Nephron progenitor cell (in vitro differentiated cells): ENCODE results near the gene YJU2.

Experiments
- DNase-seq: peaks from one replicate; pipeline ENCODE4 v3.0.0; 2021
- H3K27ac Mint-ChIP-seq: 2 replicates; pipeline ENCODE4 v1.8.0; 2021; ENCODE audit warnings: mild to moderate bottlenecking, moderate library complexity, mixed read lengths
- H3K27me3 Mint-ChIP-seq: 2 replicates; pipeline ENCODE4 v1.8.0; 2021; ENCODE audit warnings: mild to moderate bottlenecking, low read depth, mixed read lengths; ENCODE audit not compliant: poor library complexity
- H3K36me3 Mint-ChIP-seq: 2 replicates; pipeline ENCODE4 v1.8.0; 2021; ENCODE audit warnings: low read depth, mixed read lengths
- H3K4me1 Mint-ChIP-seq: 2 replicates; pipeline ENCODE4 v1.8.0; 2021; ENCODE audit warnings: mixed read lengths
- H3K4me3 Mint-ChIP-seq: 2 replicates; pipeline ENCODE4 v1.8.0; 2021; ENCODE audit warnings: mild to moderate bottlenecking, moderate library complexity, mixed read lengths
- H3K9me3 Mint-ChIP-seq: 2 replicates; pipeline ENCODE4 v1.8.0; 2021; ENCODE audit warnings: mild to moderate bottlenecking, moderate library complexity, mixed read lengths
- CTCF ChIP-seq: fragments of 200-600 bp; sonication (generic); IDR thresholded peaks from 2 replicates; pipeline ENCODE4 v1.5.0; 2021; ENCODE audit warnings: antibody characterized with exemption

The YJU2 gene

GRCh38 chr19:4292515-4292914 is 45.6 kb downstream of the YJU2 start:
- Mint-ChIP-seq H3K4me3 (no peak overlapping the region), H3K9me3 (no peaks in the 10 kb centered on the region), H3K27me3 (peaks cover 42% of the 10 kb centered on the region), H3K4me1 (peaks cover 11% of the 10 kb centered on the region), H3K27ac (no peak overlapping the region), H3K36me3 (no peaks in the 10 kb centered on the region)
- DNase-seq = no peak
- TF ChIP-seq CTCF = no peak

GRCh38 chr19:4294389-4294788 is 47.5 kb downstream of the YJU2 start:
- Mint-ChIP-seq H3K36me3 (no peaks in the 10 kb centered on the region), H3K9me3 (no peaks in the 10 kb centered on the region), H3K4me3 (no peak overlapping the region), H3K27me3 (peaks cover 38% of the 10 kb centered on the region), H3K4me1 (peaks cover 11% of the 10 kb centered on the region), H3K27ac (no peak overlapping the region)
- DNase-seq = no peak
- no peak for TF ChIP-seq CTCF

- Mint-ChIP-seq H3K27me3 (peaks cover 39% of the 10 kb centered on the region), H3K4me1 (peaks cover 8% of the 10 kb centered on the region), H3K36me3 (no peaks in the 10 kb centered on the region), H3K27ac (no peak overlapping the region), H3K9me3 (no peaks in the 10 kb centered on the region), H3K4me3 (no peak overlapping the region)
- DNase-seq = no peak
- no peak for TF ChIP-seq CTCF
Observed at GRCh38 chr19:4295972-4296771, 49.3 kb downstream of the YJU2 start.

DNA sequence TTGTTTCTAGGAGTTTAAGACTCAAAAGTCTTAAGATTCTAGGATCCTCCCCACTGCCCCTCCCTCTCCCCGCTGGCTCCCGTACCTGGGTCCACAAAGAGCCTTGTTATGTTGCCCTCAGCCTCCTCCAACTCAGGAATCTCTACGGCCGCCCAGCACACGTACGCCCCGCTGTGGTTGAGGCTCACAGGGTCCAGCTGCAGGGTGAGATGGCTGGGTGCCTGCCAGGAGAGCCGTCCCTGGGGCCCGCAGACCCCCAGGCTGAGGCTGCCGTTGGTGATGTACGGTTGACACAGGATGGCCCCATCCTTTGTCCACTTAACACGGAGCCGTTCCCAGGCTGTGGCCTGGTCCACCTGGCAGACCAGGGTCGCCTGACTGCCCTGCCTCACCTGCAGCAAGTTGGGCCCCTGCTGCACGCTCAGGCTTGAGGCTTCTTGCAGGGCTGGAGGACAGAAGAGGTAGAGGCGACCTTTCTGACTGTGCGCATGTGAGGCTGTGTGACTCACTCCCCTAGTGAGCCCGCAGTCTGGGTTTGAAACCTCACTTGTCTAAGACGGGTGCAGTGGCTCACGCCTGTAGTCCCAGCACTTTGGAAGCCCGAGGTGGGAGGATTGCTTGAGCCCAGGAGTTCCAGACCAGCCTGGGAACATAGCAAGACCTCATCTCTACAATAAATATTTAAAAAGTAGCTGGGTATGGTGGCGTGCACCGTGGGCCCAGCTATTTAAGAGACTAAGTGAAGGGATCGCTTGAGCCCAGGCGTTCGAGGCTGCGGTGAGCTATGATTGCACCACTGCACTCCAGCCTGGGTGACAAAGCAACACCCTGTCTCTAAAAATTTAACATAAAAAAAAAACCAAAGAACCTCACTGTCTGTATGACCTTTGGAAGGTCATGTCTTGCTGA is 51.3 kb downstream of the YJU2 start:
- TF ChIP-seq CTCF = no peak
- Mint-ChIP-seq H3K9me3 (no peaks in the 10 kb centered on the region), H3K36me3 (no peaks in the 10 kb centered on the region), H3K27ac (no peak overlapping the region), H3K4me1 (peaks cover 18% of the 10 kb centered on the region), H3K4me3 (no peak overlapping the region), H3K27me3 (peaks cover 39% of the 10 kb centered on the region)
- no peak for DNase-seq

GRCh38 chr19:4298810-4299550 is 52.1 kb downstream of the YJU2 start:
- no peak for TF ChIP-seq CTCF
- no peaks in the 10 kb centered on the region for H3K36me3 Mint-ChIP-seq
- peaks cover 23% of the 10 kb centered on the region for H3K4me1 Mint-ChIP-seq
- H3K27me3 Mint-ChIP-seq = peaks cover 34% of the 10 kb centered on the region
- H3K9me3 Mint-ChIP-seq = no peaks in the 10 kb centered on the region
- no peak overlapping the region for H3K4me3 Mint-ChIP-seq
- H3K27ac Mint-ChIP-seq = peak overlapping the region; percentile 68
- DNase-seq = no peak
